Glutamatergic neuron (in vitro differentiated cells): Measurements from ENCODE around the gene VSTM4. TPM values are rescaled to one million over a fixed set of nuclear protein-coding genes. Genes with fewer than 3 reads are reported as not detected.

Experiments used
- DNase-seq: peaks from one replicate; pipeline ENCODE4 v3.0.0; 2022
- H3K27ac Mint-ChIP-seq: one replicate; pipeline ENCODE4 v1.8.0; 2020; ENCODE audit warnings: mild to moderate bottlenecking, mixed read lengths, inconsistent platforms; ENCODE audit not compliant: unreplicated experiment
- H3K27me3 Mint-ChIP-seq: one replicate; pipeline ENCODE4 v1.8.0; 2020; ENCODE audit warnings: mild to moderate bottlenecking, moderate library complexity, mixed read lengths, inconsistent platforms; ENCODE audit not compliant: unreplicated experiment
- H3K36me3 Mint-ChIP-seq: one replicate; pipeline ENCODE4 v1.8.0; 2020; ENCODE audit warnings: mild to moderate bottlenecking, mixed read lengths, inconsistent platforms; ENCODE audit not compliant: unreplicated experiment
- H3K4me1 Mint-ChIP-seq: one replicate; pipeline ENCODE4 v1.8.0; 2020; ENCODE audit warnings: mild to moderate bottlenecking, low read depth, mixed read lengths, inconsistent platforms; ENCODE audit not compliant: unreplicated experiment
- H3K4me3 Mint-ChIP-seq: one replicate; pipeline ENCODE4 v1.8.0; 2020; ENCODE audit warnings: mild to moderate bottlenecking, mixed read lengths, inconsistent platforms; ENCODE audit not compliant: unreplicated experiment
- H3K9me3 Mint-ChIP-seq: one replicate; pipeline ENCODE4 v1.8.0; 2020; ENCODE audit warnings: mild to moderate bottlenecking, moderate library complexity, mixed read lengths, inconsistent platforms; ENCODE audit not compliant: unreplicated experiment
- total RNA-seq: library from RNA; stranded (reverse); fragmentation: NEBNext Ultra II Directional; extraction: Animal tissue kit (Norgen Biotek cat#: 25700); gene quantifications from one replicate; pipeline ENCODE4 v1.2.1, GENCODE V29; 2021; ENCODE audit not compliant: unreplicated experiment
- TF ChIP-seq, protein P1 (sequence below): fragments of 200-600 bp; sonication (generic); IDR thresholded peaks from one replicate; pipeline ENCODE4 v1.5.0; 2021; ENCODE audit not compliant: partially characterized antibody, unreplicated experiment

VSTM4 gene
- total RNA-seq, 1 donor from 2014 or later, result 2.0 TPM

GRCh38 chr10:49090189-49090575, 25.1 kb downstream of the VSTM4 start:
- peaks cover 5% of the 10 kb centered on the region for H3K9me3 Mint-ChIP-seq
- no peak for DNase-seq
- H3K4me1 Mint-ChIP-seq, result no peaks in the 10 kb centered on the region
- no peak overlapping the region for H3K27ac Mint-ChIP-seq
- no peaks in the 10 kb centered on the region for H3K27me3 Mint-ChIP-seq
- TF ChIP-seq, protein P1, sequence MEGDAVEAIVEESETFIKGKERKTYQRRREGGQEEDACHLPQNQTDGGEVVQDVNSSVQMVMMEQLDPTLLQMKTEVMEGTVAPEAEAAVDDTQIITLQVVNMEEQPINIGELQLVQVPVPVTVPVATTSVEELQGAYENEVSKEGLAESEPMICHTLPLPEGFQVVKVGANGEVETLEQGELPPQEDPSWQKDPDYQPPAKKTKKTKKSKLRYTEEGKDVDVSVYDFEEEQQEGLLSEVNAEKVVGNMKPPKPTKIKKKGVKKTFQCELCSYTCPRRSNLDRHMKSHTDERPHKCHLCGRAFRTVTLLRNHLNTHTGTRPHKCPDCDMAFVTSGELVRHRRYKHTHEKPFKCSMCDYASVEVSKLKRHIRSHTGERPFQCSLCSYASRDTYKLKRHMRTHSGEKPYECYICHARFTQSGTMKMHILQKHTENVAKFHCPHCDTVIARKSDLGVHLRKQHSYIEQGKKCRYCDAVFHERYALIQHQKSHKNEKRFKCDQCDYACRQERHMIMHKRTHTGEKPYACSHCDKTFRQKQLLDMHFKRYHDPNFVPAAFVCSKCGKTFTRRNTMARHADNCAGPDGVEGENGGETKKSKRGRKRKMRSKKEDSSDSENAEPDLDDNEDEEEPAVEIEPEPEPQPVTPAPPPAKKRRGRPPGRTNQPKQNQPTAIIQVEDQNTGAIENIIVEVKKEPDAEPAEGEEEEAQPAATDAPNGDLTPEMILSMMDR, result no peak
- H3K4me3 Mint-ChIP-seq, result no peak overlapping the region
- H3K36me3 Mint-ChIP-seq, result peaks cover 19% of the 10 kb centered on the region

GRCh38 chr10:49089557-49090188, 25.6 kb downstream of the VSTM4 start:
- Mint-ChIP-seq H3K9me3 (peaks cover 5% of the 10 kb centered on the region), H3K27ac (no peak overlapping the region), H3K4me3 (no peak overlapping the region), H3K4me1 (no peaks in the 10 kb centered on the region), H3K27me3 (no peaks in the 10 kb centered on the region), H3K36me3 (peaks cover 19% of the 10 kb centered on the region)
- TF ChIP-seq, protein P1, result no peak
- no peak for DNase-seq

- Mint-ChIP-seq H3K9me3 (peaks cover 5% of the 10 kb centered on the region), H3K27me3 (no peaks in the 10 kb centered on the region), H3K36me3 (peaks cover 19% of the 10 kb centered on the region), H3K4me1 (no peaks in the 10 kb centered on the region), H3K4me3 (no peak overlapping the region), H3K27ac (no peak overlapping the region)
- DNase-seq, result no peak
- TF ChIP-seq, protein P1, result no peak
These were observed 26.2 kb downstream of the VSTM4 start for GRCh38 chr10:49089152-49089551.

DNA sequence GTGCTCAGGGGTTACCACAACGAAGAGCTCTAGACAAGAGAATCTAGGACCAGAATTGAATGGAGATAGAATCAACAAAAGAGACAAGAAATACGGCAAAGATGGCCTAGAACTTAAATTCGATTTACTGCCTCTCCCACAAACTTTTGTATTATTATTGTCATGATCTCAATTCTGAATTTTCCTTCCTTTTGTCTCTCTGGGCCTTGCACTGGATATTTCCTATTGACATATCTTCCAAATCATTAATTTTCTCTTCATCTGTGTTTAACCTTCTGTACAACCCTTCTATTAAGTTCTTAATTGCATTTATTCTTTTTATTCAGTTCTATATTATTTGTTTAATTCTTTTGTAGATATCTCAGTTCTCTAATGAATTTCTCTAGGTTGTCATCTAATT, 28.4 kb downstream of the VSTM4 start:
- H3K4me1 Mint-ChIP-seq, result peaks cover 14% of the 10 kb centered on the region
- TF ChIP-seq, protein P1, result no peak
- H3K9me3 Mint-ChIP-seq, result peaks cover 9% of the 10 kb centered on the region
- H3K27me3 Mint-ChIP-seq, result no peaks in the 10 kb centered on the region
- no peak overlapping the region for H3K4me3 Mint-ChIP-seq
- no peak overlapping the region for H3K27ac Mint-ChIP-seq
- no peak for DNase-seq
- H3K36me3 Mint-ChIP-seq, result peaks cover 19% of the 10 kb centered on the region

DNA sequence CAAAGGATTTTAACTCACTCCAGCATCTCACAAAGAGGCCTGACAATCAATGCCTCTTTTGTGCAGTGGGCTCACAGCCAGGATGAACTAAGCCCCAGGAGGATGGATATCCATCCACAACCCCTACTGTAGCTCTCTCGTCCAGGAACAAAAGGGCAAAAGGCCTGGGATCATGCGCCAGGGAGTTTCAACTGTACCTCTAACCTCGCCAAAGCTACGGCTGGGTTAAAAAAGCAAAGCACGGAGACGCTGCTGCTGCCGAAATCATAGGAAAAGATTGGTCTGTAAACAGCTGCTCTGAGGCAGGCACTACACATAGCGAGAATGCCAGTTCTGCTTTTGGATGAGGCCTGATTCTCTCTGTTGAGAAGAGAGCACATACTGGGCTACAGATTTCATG, 32.1 kb downstream of the VSTM4 start:
- peak overlapping the region; percentile 69 for H3K27ac Mint-ChIP-seq
- no peaks in the 10 kb centered on the region for H3K27me3 Mint-ChIP-seq
- TF ChIP-seq, protein P1, result no peak
- H3K9me3 Mint-ChIP-seq, result peaks cover 9% of the 10 kb centered on the region
- peaks cover 23% of the 10 kb centered on the region for H3K4me1 Mint-ChIP-seq
- no peak for DNase-seq
- peaks cover 11% of the 10 kb centered on the region for H3K36me3 Mint-ChIP-seq
- peak overlapping the region; percentile 20 for H3K4me3 Mint-ChIP-seq
